ENCODE data around the gene PPP1R1C.

GRCh38 chr2:181998891-181999654 is 13.4 kb downstream of the PPP1R1C start:
- TF ChIP-seq TAF1 (IDR thresholded peaks at IDR 0.05; ENCODE audit: borderline replicate concordance, insufficient read depth, low read length) (no peak), POLR2AphosphoS5 (IDR thresholded peaks at IDR 0.05; ENCODE audit: low read depth, low read length) (no peak), SIN3A (IDR thresholded peaks at IDR 0.05; ENCODE audit: borderline replicate concordance, insufficient read depth, low read length) (no peak)

Measured in PFSK-1 (cell line).